HepG2 (cell line): ENCODE measurements around the gene GOLGA7B. TPM values are rescaled to one million over a fixed set of nuclear protein-coding genes. Genes with fewer than 3 reads are reported as not detected.

Source experiments
- ATAC-seq: fragments of 200-7000 bp; cut with Tn5 transposase; 3 replicates; pipeline ENCODE4 v1.9.1; 2020; ENCODE audit warnings: mild to moderate bottlenecking, moderate library complexity
- BruUV-seq: library from RNA; stranded (reverse); fragments of 400-500 nt; replicated peaks from 2 replicates; lab custom pipeline; 2021; lab: Mats Ljungman, UMichigan
- CTCF ChIA-PET: fragments of 300-600 bp; formaldehyde crosslinking; extraction: SDS; loops from one replicate; lab custom pipeline; 2021; ENCODE audit warnings: low total read pairs, inconsistent platforms, low intra/inter-chr PET ratio; lab: Yijun Ruan, JAX
- POLR2A ChIA-PET: fragments of 350-600 bp; sonication (Branson Sonifier 250); formaldehyde crosslinking; loops from one replicate; lab custom pipeline; 2020; ENCODE audit warnings: antibody characterized with exemption, inconsistent platforms; lab: Yijun Ruan, JAX
- DNase-seq: peaks from one replicate; pipeline ENCODE4 v3.0.0-alpha.2; 2015; ENCODE audit warnings: low spot score
- FAIRE-seq: peaks from 3 replicates; lab custom pipeline; 2011; peaks lifted over from hg19 to GRCh38; lab: Jason Lieb, UNC
- H2AFZ ChIP-seq: one replicate; pipeline ENCODE4 v1.6.1; 2011; ENCODE audit warnings: low read length, inconsistent platforms
- H3K27ac ChIP-seq: fragments of 300-600 bp; 3 replicates; pipeline ENCODE4 v1.8.0; 2011; ENCODE audit warnings: mixed run types, mild to moderate bottlenecking, mixed read lengths, low read length, inconsistent platforms; ENCODE audit not compliant: insufficient read depth; ENCODE audit errors: extremely low read length
- H3K27me3 ChIP-seq, 2 experiments: fragments of 200-600 bp in 1 of 2; 2 replicates in 1 of 2; 3 replicates in 1 of 2; pipeline versions ENCODE4 v1.6.0 to v1.8.0; 2011; ENCODE audit warnings: low read length in 2 of 2, mild to moderate bottlenecking in 2 of 2, moderate library complexity in 2 of 2, inconsistent platforms in 1 of 2; ENCODE audit not compliant: insufficient read depth in 2 of 2, control insufficient read depth in 1 of 2
- H3K36me3 ChIP-seq, 2 experiments: fragments of 200-600 bp in 1 of 2; replicated peaks in 1 of 2; 2 replicates in 1 of 2; 3 replicates in 1 of 2; pipeline versions ENCODE4 v1.5.1 to v1.8.0; 2011; ENCODE audit warnings: low read length in 2 of 2, inconsistent platforms in 1 of 2; ENCODE audit not compliant: insufficient read depth in 2 of 2, control insufficient read depth in 1 of 2
- H3K4me1 ChIP-seq: 2 replicates; pipeline ENCODE4 v1.5.1; 2012; ENCODE audit warnings: low read length, inconsistent platforms; ENCODE audit not compliant: insufficient read depth
- H3K4me2 ChIP-seq: 2 replicates; pipeline ENCODE4 v1.6.0; 2011; ENCODE audit warnings: low read depth, low read length, inconsistent platforms
- H3K4me3 ChIP-seq, 3 experiments: fragments of 200-600 bp in 1 of 3; sonication (generic), shearing (Covaris generic) in 1 of 3; replicated peaks in 1 of 3; 2 replicates each; pipeline ENCODE4 v1.5.1; 2011 to 2016; ENCODE audit warnings: low read length in 3 of 3, inconsistent platforms in 2 of 3, low read depth in 2 of 3, mild to moderate bottlenecking in 2 of 3, control low read depth in 1 of 3, mixed read lengths in 1 of 3; ENCODE audit not compliant: insufficient read depth in 1 of 3
- H3K79me2 ChIP-seq: one replicate; pipeline ENCODE4 v1.6.1; 2011; ENCODE audit warnings: low read length, inconsistent platforms; ENCODE audit not compliant: insufficient read depth
- H3K9ac ChIP-seq: 2 replicates; pipeline ENCODE4 v1.6.0; 2011; ENCODE audit warnings: mild to moderate bottlenecking, low read depth, low read length, inconsistent platforms; ENCODE audit not compliant: insufficient read depth
- H3K9me3 ChIP-seq: 2 replicates; pipeline ENCODE4 v1.5.1; 2012; ENCODE audit warnings: mild to moderate bottlenecking, low read length
- H4K20me1 ChIP-seq: 2 replicates; pipeline ENCODE4 v1.6.0; 2011; ENCODE audit warnings: inconsistent platforms, mild to moderate bottlenecking, low read length, moderate library complexity; ENCODE audit not compliant: insufficient read depth
- ATF2 ChIP-seq: sonication (generic); formaldehyde crosslinking; IDR thresholded peaks from 2 replicates; pipeline ENCODE4 v1.4.0; 2020; ENCODE audit warnings: missing genetic modification reagents
- CREBL2 ChIP-seq: sonication (generic); formaldehyde crosslinking; IDR thresholded peaks from 2 replicates; pipeline ENCODE4 v1.8.1; 2023; ENCODE audit warnings: missing genetic modification reagents, mild to moderate bottlenecking, borderline replicate concordance
- HDAC1 ChIP-seq: sonication (generic); formaldehyde crosslinking; IDR thresholded peaks from 2 replicates; pipeline ENCODE4 v1.5.1; 2020; ENCODE audit warnings: mild to moderate bottlenecking, missing genetic modification reagents
- HMGXB4 ChIP-seq, 2 experiments: sonication (generic) in 1 of 2; formaldehyde crosslinking in 1 of 2; IDR thresholded peaks; 2 replicates each; pipeline versions ENCODE4 v1.4.0 to v1.6.1; 2018 to 2020; ENCODE audit warnings: missing genetic modification reagents in 2 of 2, borderline replicate concordance in 1 of 2, low read depth in 1 of 2, mild to moderate bottlenecking in 1 of 2, missing biosample characterization in 1 of 2
- MATR3 ChIP-seq: sonication (generic); formaldehyde crosslinking; IDR thresholded peaks from 2 replicates; pipeline ENCODE4 v1.4.0; 2020; ENCODE audit warnings: missing genetic modification reagents
- MEIS1 ChIP-seq: sonication (generic); formaldehyde crosslinking; IDR thresholded peaks from 2 replicates; pipeline ENCODE4 v1.9.0; 2021; ENCODE audit warnings: mild to moderate bottlenecking, missing genetic modification reagents, moderate library complexity, borderline replicate concordance
- MTF1 ChIP-seq: sonication (generic); formaldehyde crosslinking; IDR thresholded peaks from 2 replicates; pipeline ENCODE4 v1.5.0; 2020; ENCODE audit warnings: missing genetic modification reagents
- REPIN1 ChIP-seq: sonication (generic); formaldehyde crosslinking; IDR thresholded peaks from 2 replicates; pipeline ENCODE4 v1.8.0; 2022; ENCODE audit warnings: missing genetic modification reagents, low read depth, mild to moderate bottlenecking, borderline replicate concordance
- RNF2 ChIP-seq: fragments of 450-650 bp; conservative IDR thresholded peaks from 2 replicates; pipeline ENCODE4 v1.6.1; 2016; ENCODE audit warnings: low read depth
- SALL2 ChIP-seq: sonication (generic); formaldehyde crosslinking; IDR thresholded peaks from 2 replicates; pipeline ENCODE4 v1.8.1; 2023; ENCODE audit warnings: mild to moderate bottlenecking, missing genetic modification reagents, inconsistent platforms
- STAT6 ChIP-seq: sonication (generic); formaldehyde crosslinking; IDR thresholded peaks from 2 replicates; pipeline ENCODE4 v1.4.0; 2020; ENCODE audit warnings: missing genetic modification reagents, mild to moderate bottlenecking, borderline replicate concordance
- TFDP1 ChIP-seq: IDR thresholded peaks from 2 replicates; pipeline ENCODE4 v1.6.1; 2016; ENCODE audit warnings: missing compliant biosample characterization, missing genetic modification reagents, borderline replicate concordance
- TMF1 ChIP-seq: sonication (generic); formaldehyde crosslinking; IDR thresholded peaks from 2 replicates; pipeline ENCODE4 v1.8.1; 2022; ENCODE audit warnings: low read depth, missing genetic modification reagents
- XBP1 ChIP-seq: sonication (generic); formaldehyde crosslinking; IDR thresholded peaks from 2 replicates; pipeline ENCODE4 v1.5.0; 2020; ENCODE audit warnings: missing genetic modification reagents
- ZFP36 ChIP-seq: fragments of 150-350 bp; IDR thresholded peaks from 2 replicates; pipeline ENCODE4 v1.6.1; 2018; ENCODE audit warnings: borderline replicate concordance, low read length, low read depth; ENCODE audit not compliant: partially characterized antibody
- ZNF20 ChIP-seq: sonication (generic); formaldehyde crosslinking; IDR thresholded peaks from 2 replicates; pipeline ENCODE4 v1.4.0; 2020; ENCODE audit warnings: mild to moderate bottlenecking, moderate library complexity, missing genetic modification reagents
- ZNF317 ChIP-seq: sonication (generic); formaldehyde crosslinking; IDR thresholded peaks from 2 replicates; pipeline ENCODE4 v1.5.0; 2020; ENCODE audit warnings: mild to moderate bottlenecking, missing genetic modification reagents
- ZNF740 ChIP-seq: sonication (generic); formaldehyde crosslinking; IDR thresholded peaks from 2 replicates; pipeline ENCODE4 v1.4.0; 2020; ENCODE audit warnings: missing genetic modification reagents
- WGBS: methylation state at CpG from one replicate; pipeline ENCODE4 v1.1.6; 2017; ENCODE audit warnings: low lambda C conversion rate; 5-methylcytosine and 5-hydroxymethylcytosine counted together
- in situ Hi-C: cut with HindIII; loops from 2 replicates; pipeline ENCODE4 v1.10.0; 2017; ENCODE audit warnings: low pct_unique_long_range_greater_than_20kb; ENCODE audit not compliant: extremely low pct_ligation_motif_present
- intact Hi-C: fragments of 100-400 bp; cut with micrococcal nuclease; formaldehyde crosslinking; loops from one replicate; pipeline ENCODE4 v1.10.0; 2022; ENCODE audit not compliant: unreplicated experiment
- polyA plus RNA-seq, 8 experiments: library from polyadenylated mRNA; depleted of rRNA in 3 of 8; stranded (reverse) in 7 of 8; unstranded in 1 of 8; fragments of >200 nt; fragmentation: Illumina TruSeq in 4 of 8; extraction: Trizol in 4 of 8; gene quantifications; 2 replicates each; pipeline versions ENCODE4 v1.2.1 to v1.2.3, GENCODE V29; 2011 to 2016; ENCODE audit warnings: low read depth in 4 of 8, missing spikeins in 1 of 8, mixed read lengths in 1 of 8; ENCODE audit not compliant: insufficient read depth in 1 of 8
- total RNA-seq, 5 experiments: library from RNA; depleted of rRNA; stranded (reverse); fragments of >200 nt; fragmentation: Illumina TruSeq; extraction: Trizol; gene quantifications; 2 replicates each; pipeline ENCODE4 v1.2.3, GENCODE V29; 2016; ENCODE audit warnings: low read depth in 1 of 5

GOLGA7B gene
- total and polyA plus RNA-seq, 2 of the 13 experiments (the other 11 are each of a cell fraction or from before 2014, with no cell fraction given), result not detected

GRCh38 chr10:97895915-97896314 is 46.3 kb downstream of the GOLGA7B start:
- Histone ChIP-seq H3K36me3 (no peaks in the 10 kb centered on the region), H3K4me3 (no peak overlapping the region), H3K4me2 (no peak overlapping the region), H3K27me3 (peaks cover 0 to 47% of the 10 kb centered on the region in 2 experiments; a peak in 3 of 5 replicates), H4K20me1 (no peaks in the 10 kb centered on the region), H3K9ac (no peak overlapping the region), H3K79me2 (no peaks in the 10 kb centered on the region), H2AFZ (no peak overlapping the region), H3K9me3 (no peaks in the 10 kb centered on the region), H3K4me1 (no peaks in the 10 kb centered on the region), H3K27ac (no peak overlapping the region)
- DNase-seq (no peak), FAIRE-seq (no peak), ATAC-seq (no peak)
- ChIA-PET CTCF (no interaction called here), POLR2A (no interaction called here)
- 7% methylated on average over 5 of the region's 9 CpGs for WGBS
- no TSS peak for BruUV-seq
- intact Hi-C loops, result no loop called here
- in situ Hi-C loops, result no loop called here
- TF ChIP-seq CREBL2 (CRISPR knock-in tag), result no peak
- TF ChIP-seq XBP1 (CRISPR knock-in tag), result no peak
- TF ChIP-seq SALL2 (CRISPR knock-in tag), result no peak
- TF ChIP-seq TMF1 (CRISPR knock-in tag), result no peak
- TF ChIP-seq ZNF317, result no peak
- TF ChIP-seq HMGXB4 (CRISPR knock-in tag; IDR thresholded peaks at IDR 0.05; ENCODE audit: borderline replicate concordance in 1 of 2, low read depth in 1 of 2), result no peak
- TF ChIP-seq STAT6 (CRISPR knock-in tag), result no peak
- TF ChIP-seq ZNF740 (CRISPR knock-in tag), result no peak
- no peak for TF ChIP-seq ZNF20 (CRISPR knock-in tag)
- no peak for TF ChIP-seq TFDP1
- TF ChIP-seq MEIS1 (CRISPR knock-in tag), result no peak
- no peak for TF ChIP-seq REPIN1 (CRISPR knock-in tag)
- no peak for TF ChIP-seq ZFP36
- TF ChIP-seq MATR3, result no peak
- no peak for TF ChIP-seq MTF1
- TF ChIP-seq ATF2 (CRISPR knock-in tag), result no peak
- no peak for TF ChIP-seq HDAC1 (CRISPR knock-in tag)
- no peak for TF ChIP-seq RNF2
